GM12874 (cell line): ENCODE results near the gene RBM8A.

ENCODE experiments used
- TF ChIP-seq, protein P1 (sequence below): IDR thresholded peaks from 2 replicates; pipeline ENCODE4 v1.5.1; 2011; ENCODE audit warnings: low read depth, mild to moderate bottlenecking, control low read depth, low read length, moderate library complexity; ENCODE audit not compliant: insufficient read depth

The RBM8A gene

DNA sequence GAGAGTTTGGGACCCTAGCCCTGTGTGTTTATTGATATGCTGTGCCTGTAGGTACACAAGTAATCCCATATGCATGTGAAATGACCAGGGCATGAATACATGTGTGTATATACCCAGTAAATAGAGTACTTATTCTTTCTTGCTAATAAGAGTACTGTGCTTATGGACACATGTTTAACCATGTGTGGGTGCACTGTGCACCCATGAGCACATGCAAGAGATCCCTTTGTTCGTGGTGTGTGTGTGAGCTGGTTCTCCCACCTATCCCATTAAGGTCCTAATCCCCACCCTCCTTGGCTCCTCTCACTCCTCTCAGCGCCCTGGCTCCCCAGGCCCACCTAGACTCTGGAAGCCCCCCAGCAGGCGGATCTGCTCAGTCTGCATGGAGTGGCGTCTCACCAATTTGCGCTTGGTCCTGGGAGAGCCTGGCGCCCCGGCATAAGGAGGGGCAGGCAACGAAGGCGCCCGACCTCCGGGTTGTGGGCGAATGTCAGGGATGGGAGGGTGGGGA lies 32.7 kb upstream of the RBM8A start:
- TF ChIP-seq, protein P1, sequence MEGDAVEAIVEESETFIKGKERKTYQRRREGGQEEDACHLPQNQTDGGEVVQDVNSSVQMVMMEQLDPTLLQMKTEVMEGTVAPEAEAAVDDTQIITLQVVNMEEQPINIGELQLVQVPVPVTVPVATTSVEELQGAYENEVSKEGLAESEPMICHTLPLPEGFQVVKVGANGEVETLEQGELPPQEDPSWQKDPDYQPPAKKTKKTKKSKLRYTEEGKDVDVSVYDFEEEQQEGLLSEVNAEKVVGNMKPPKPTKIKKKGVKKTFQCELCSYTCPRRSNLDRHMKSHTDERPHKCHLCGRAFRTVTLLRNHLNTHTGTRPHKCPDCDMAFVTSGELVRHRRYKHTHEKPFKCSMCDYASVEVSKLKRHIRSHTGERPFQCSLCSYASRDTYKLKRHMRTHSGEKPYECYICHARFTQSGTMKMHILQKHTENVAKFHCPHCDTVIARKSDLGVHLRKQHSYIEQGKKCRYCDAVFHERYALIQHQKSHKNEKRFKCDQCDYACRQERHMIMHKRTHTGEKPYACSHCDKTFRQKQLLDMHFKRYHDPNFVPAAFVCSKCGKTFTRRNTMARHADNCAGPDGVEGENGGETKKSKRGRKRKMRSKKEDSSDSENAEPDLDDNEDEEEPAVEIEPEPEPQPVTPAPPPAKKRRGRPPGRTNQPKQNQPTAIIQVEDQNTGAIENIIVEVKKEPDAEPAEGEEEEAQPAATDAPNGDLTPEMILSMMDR = no peak

DNA sequence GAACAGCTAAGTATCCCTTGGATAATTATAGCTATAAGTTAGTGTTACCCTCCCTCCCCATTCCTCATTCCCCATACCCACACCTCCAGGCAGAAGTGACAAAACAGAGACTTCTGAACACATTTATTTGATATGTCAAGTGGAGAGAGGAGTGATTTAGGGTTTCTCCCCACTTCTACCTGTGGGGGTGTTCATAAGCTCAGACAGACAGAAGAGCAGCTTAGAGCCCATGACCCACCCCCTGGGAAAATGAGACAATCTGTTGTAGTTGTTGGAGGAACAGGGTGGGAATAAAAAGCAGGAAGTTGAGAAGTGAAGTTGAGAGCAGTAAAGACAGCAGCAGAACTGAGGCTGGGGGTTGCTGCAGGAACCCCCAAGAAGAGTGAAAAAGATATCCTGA lies 32.0 kb upstream of the RBM8A start:
- TF ChIP-seq, protein P1 = no peak

DNA sequence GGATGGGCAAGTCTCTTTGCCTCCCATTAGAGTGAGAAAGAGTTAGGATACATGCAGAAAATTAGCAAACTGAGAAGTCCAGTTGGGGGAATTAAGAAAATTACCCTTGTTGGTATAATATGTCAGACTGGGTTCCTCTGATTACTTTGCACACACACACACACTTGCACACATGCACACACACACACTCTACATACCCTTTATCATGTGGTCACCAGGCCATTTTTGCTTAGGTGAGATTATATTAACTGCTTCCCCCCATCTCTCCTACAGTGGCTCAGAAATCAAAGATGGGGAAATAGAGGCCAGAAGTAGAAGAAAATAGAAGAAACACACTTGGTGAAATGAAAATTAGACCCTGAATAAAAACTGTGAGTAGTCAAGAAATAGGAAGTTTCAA lies 31.4 kb upstream of the RBM8A start:
- TF ChIP-seq, protein P1 = no peak

DNA sequence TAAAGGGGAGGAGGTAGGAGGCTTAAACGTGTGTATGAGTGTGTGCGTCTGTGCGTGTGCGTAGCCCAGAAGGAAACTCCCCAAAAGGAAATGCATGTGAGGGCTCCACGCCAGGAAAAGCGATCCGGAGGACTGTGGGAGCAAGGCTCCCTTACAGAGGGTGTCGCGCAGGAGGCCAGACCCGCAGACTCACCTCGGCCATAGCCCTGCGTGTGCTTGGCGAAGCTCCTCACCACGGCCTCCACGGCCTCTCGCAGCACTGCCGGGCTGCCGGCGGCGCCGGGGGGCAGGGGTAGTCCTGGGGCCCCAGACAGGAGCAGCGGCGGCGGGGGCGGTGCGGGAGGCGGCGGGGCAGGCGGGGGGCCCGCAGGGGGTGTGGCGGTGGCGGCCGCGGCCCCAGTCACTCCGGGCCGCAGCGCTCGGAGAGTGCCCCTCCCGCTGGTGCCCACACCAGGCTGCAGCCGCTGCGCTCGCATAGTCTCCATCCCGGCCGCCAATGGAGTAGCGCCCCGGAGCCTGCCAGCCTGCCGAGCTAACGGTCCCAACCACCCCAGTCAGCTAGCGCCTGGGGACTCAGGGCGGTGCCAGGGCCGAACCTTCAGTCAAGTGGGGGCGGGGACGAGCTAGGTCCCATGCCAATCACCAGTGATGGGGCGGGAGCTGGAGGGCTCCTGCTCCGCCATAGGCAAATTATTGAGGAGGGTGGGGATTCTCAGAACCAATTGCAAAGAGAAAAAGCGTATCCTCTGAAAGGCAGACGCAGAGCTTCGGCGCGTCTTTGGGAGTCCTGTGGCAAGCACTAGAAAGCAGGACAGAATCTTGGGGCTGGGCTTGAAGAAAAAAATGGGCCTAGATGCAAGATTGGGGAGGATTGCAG lies 30.4 kb upstream of the RBM8A start, which contains the start of gene LIX1L:
TSS of gene LIX1L (minus strand) at position 575 of the 877 bp plus-strand sequence. CDS start at position 485, 90 bp downstream.
- TF ChIP-seq, protein P1 = no peak

DNA sequence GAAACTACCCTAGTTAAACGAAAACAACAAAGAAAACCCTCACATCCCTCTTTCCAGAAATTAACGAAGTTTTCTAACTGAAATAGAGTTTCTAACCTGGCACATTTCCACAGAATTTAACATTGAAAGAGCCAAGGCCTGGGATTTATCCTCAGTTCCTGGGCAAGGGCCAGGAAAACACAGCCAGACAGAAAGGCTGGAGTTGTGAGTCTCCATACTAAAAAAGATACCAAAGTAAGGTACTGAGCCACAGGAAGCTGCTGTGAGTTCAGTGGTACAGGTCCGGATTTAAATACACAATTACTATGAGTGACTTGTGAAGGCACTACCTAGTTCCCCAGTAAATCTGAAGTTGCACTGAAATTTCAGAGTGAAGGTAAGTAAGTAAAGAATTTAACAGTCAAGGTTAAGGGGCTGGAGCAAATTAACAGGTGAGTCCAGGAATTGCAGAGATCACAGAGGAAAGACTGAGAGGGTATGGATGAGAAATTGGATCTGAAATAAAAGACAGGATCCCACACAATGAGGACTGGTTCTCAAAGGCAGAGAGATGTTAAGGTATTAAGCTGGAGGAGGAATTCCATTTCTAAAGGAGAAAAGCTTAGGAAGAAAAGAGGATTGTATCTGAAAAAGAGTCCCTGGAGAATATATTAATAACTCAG lies 29.6 kb upstream of the RBM8A start:
- TF ChIP-seq, protein P1 = no peak

DNA sequence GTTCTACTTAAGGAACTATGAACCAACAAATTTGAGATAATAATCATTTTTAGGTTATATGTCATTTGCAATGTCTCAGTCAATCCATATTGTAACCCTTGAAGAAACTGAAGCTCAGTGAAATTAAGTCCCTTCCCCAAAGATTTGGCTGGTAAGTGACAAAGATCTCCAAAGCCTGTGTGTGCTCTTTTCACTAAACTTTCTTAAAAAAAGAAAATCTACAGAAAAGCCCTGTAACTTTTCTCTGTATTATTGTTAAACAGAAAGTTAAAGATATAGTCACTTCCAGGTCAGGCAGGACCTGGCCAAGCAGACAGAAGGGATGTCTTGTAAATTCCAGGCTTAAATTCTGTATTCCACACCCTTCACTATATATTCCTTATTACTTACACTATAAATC lies 29.1 kb upstream of the RBM8A start:
- TF ChIP-seq, protein P1 = no peak

DNA sequence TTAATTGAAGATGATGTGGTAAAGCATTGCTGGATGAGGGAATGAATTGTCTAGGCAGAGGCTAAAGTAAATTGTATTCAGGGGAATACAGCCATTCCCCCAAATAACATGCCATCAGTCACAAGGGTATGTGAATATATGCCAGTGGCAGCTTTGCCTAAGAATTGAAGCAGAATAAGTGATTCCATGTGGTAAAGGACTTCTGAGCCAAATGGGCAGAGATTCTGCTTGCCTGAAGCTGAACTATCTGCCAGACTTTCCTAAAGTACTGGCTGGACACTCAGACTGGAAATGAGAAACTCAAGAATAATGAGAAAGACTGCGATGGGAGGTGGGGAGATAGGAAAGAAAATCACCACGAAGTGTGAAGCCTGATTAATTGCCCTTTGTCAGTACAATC lies 28.2 kb upstream of the RBM8A start:
- TF ChIP-seq, protein P1 = no peak
